Measurements from ENCODE around the gene ANKRD18A.
"Not testable (repeated sequence)": the region's sequence is repeated elsewhere in the genome, so short reads cannot be mapped to it uniquely, and the experiment has no call there.

ANKRD18A gene

GRCh38 chr9:38591346-38592063 is 28.9 kb downstream of the ANKRD18A start:
- H3K4me3 Mint-ChIP-seq; DNase-seq; H3K27ac Mint-ChIP-seq; H3K36me3 Mint-ChIP-seq (ENCODE audit: low read depth); H3K9me3 Mint-ChIP-seq; H3K4me1 Mint-ChIP-seq (ENCODE audit: low read depth); H3K27me3 Mint-ChIP-seq: not testable (repeated sequence)

GRCh38 chr9:38583765-38584164 is 36.6 kb downstream of the ANKRD18A start:
- not testable (repeated sequence) for H3K27me3 Mint-ChIP-seq; DNase-seq; H3K4me3 Mint-ChIP-seq; H3K36me3 Mint-ChIP-seq (ENCODE audit: low read depth); H3K27ac Mint-ChIP-seq; H3K4me1 Mint-ChIP-seq (ENCODE audit: low read depth); H3K9me3 Mint-ChIP-seq

- H3K4me3 Mint-ChIP-seq; H3K9me3 Mint-ChIP-seq; DNase-seq; H3K36me3 Mint-ChIP-seq (ENCODE audit: low read depth); H3K27ac Mint-ChIP-seq; H3K4me1 Mint-ChIP-seq (ENCODE audit: low read depth); H3K27me3 Mint-ChIP-seq: not testable (repeated sequence)
Observed at GRCh38 chr9:38580112-38580511, 40.3 kb downstream of the ANKRD18A start.

GRCh38 chr9:38576181-38576580 is 44.2 kb downstream of the ANKRD18A start:
- H3K27me3 Mint-ChIP-seq; H3K9me3 Mint-ChIP-seq; H3K27ac Mint-ChIP-seq; H3K4me1 Mint-ChIP-seq (ENCODE audit: low read depth); H3K36me3 Mint-ChIP-seq (ENCODE audit: low read depth); H3K4me3 Mint-ChIP-seq; DNase-seq: not testable (repeated sequence)

GRCh38 chr9:38566048-38566447 is 54.3 kb downstream of the ANKRD18A start:
- H3K27me3 Mint-ChIP-seq; H3K36me3 Mint-ChIP-seq (ENCODE audit: low read depth); H3K27ac Mint-ChIP-seq; H3K4me3 Mint-ChIP-seq; DNase-seq; H3K4me1 Mint-ChIP-seq (ENCODE audit: low read depth); H3K9me3 Mint-ChIP-seq: not testable (repeated sequence)

- not testable (repeated sequence) for H3K27me3 Mint-ChIP-seq; H3K27ac Mint-ChIP-seq; H3K4me3 Mint-ChIP-seq; H3K36me3 Mint-ChIP-seq (ENCODE audit: low read depth); H3K9me3 Mint-ChIP-seq; H3K4me1 Mint-ChIP-seq (ENCODE audit: low read depth); DNase-seq
Observed at GRCh38 chr9:38565178-38565577, 55.2 kb downstream of the ANKRD18A start.

- not testable (repeated sequence) for H3K27ac Mint-ChIP-seq; H3K9me3 Mint-ChIP-seq; H3K36me3 Mint-ChIP-seq (ENCODE audit: low read depth); H3K4me3 Mint-ChIP-seq; H3K27me3 Mint-ChIP-seq; H3K4me1 Mint-ChIP-seq (ENCODE audit: low read depth); DNase-seq
Observed at GRCh38 chr9:38563911-38564310, 56.5 kb downstream of the ANKRD18A start.

GRCh38 chr9:38561134-38561533 is 59.3 kb downstream of the ANKRD18A start:
- not testable (repeated sequence) for H3K4me1 Mint-ChIP-seq (ENCODE audit: low read depth); DNase-seq; H3K27me3 Mint-ChIP-seq; H3K9me3 Mint-ChIP-seq; H3K4me3 Mint-ChIP-seq; H3K27ac Mint-ChIP-seq; H3K36me3 Mint-ChIP-seq (ENCODE audit: low read depth)

- H3K36me3 Mint-ChIP-seq (ENCODE audit: low read depth); DNase-seq; H3K27me3 Mint-ChIP-seq; H3K4me3 Mint-ChIP-seq; H3K9me3 Mint-ChIP-seq; H3K4me1 Mint-ChIP-seq (ENCODE audit: low read depth); H3K27ac Mint-ChIP-seq: not testable (repeated sequence)
Observed at GRCh38 chr9:38559172-38559571, 61.2 kb downstream of the ANKRD18A start.

- not testable (repeated sequence) for H3K27me3 Mint-ChIP-seq; H3K4me1 Mint-ChIP-seq (ENCODE audit: low read depth); H3K27ac Mint-ChIP-seq; H3K9me3 Mint-ChIP-seq; H3K4me3 Mint-ChIP-seq; H3K36me3 Mint-ChIP-seq (ENCODE audit: low read depth); DNase-seq
Observed at GRCh38 chr9:38557746-38558145, 62.6 kb downstream of the ANKRD18A start.

GRCh38 chr9:38554966-38555365 is 65.4 kb downstream of the ANKRD18A start:
- H3K36me3 Mint-ChIP-seq (ENCODE audit: low read depth); H3K4me1 Mint-ChIP-seq (ENCODE audit: low read depth); H3K9me3 Mint-ChIP-seq; H3K27me3 Mint-ChIP-seq; H3K27ac Mint-ChIP-seq; H3K4me3 Mint-ChIP-seq; DNase-seq: not testable (repeated sequence)

GRCh38 chr9:38553019-38553418 is 67.4 kb downstream of the ANKRD18A start:
- H3K9me3 Mint-ChIP-seq; H3K27ac Mint-ChIP-seq; H3K36me3 Mint-ChIP-seq (ENCODE audit: low read depth); H3K4me3 Mint-ChIP-seq; H3K27me3 Mint-ChIP-seq; DNase-seq: not testable (repeated sequence)
- H3K4me1 Mint-ChIP-seq (ENCODE audit: low read depth), result peaks cover 12% of the 10 kb centered on the region

GRCh38 chr9:38546497-38547163 is 73.8 kb downstream of the ANKRD18A start:
- DNase-seq, result peak; percentile 40
- not testable (repeated sequence) for H3K4me3 Mint-ChIP-seq; H3K9me3 Mint-ChIP-seq; H3K27me3 Mint-ChIP-seq; H3K36me3 Mint-ChIP-seq (ENCODE audit: low read depth)
- Mint-ChIP-seq H3K4me1 (ENCODE audit: low read depth) (peaks cover 36% of the 10 kb centered on the region), H3K27ac (peak overlapping the region; percentile 84)

GRCh38 chr9:38540535-38540934 is 79.9 kb downstream of the ANKRD18A start:
- not testable (repeated sequence) for H3K36me3 Mint-ChIP-seq (ENCODE audit: low read depth); H3K4me1 Mint-ChIP-seq (ENCODE audit: low read depth); H3K4me3 Mint-ChIP-seq; H3K27ac Mint-ChIP-seq; DNase-seq; H3K9me3 Mint-ChIP-seq; H3K27me3 Mint-ChIP-seq

GRCh38 chr9:38529317-38529716 is 91.1 kb downstream of the ANKRD18A start:
- Mint-ChIP-seq H3K27ac (no peak overlapping the region), H3K9me3 (peaks cover 18% of the 10 kb centered on the region), H3K36me3 (ENCODE audit: low read depth) (no peaks in the 10 kb centered on the region), H3K4me1 (ENCODE audit: low read depth) (no peaks in the 10 kb centered on the region), H3K4me3 (no peak overlapping the region), H3K27me3 (peaks cover 6% of the 10 kb centered on the region)
- DNase-seq, result no peak

GRCh38 chr9:38527503-38527902 is 92.9 kb downstream of the ANKRD18A start:
- Mint-ChIP-seq H3K4me3 (no peak overlapping the region), H3K27me3 (peaks cover 6% of the 10 kb centered on the region), H3K9me3 (peaks cover 16% of the 10 kb centered on the region), H3K4me1 (ENCODE audit: low read depth) (no peaks in the 10 kb centered on the region), H3K27ac (no peak overlapping the region), H3K36me3 (ENCODE audit: low read depth) (no peaks in the 10 kb centered on the region)
- DNase-seq, result no peak
